ENCODE measurements around the gene PEX6. TPM values are rescaled to one million over a fixed set of nuclear protein-coding genes. Genes with fewer than 3 reads are reported as not detected.

Gene PEX6
- total RNA-seq, 1 donor from 2014 or later = 13.8 TPM

DNA sequence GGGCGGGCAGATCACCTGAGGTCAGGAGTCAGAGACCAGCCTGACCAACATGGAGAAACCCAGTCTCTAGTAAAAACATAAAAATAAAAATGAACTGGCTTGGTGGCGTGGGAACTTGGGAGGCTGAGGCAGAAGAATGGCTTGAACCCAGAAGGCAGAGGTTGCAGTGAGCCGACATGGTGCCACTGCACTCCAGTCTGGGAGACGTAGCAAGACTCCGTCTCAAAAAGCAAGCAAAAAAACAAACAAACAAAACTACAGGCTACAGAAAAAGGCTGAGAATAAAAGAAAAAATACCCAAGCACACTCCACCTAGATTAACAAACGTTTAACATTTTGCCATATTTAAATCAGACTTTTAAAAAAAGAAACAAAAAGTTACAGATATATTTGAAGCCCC lies 57.2 kb downstream of the PEX6 start:
- H3K27ac Mint-ChIP-seq (ENCODE audit: unreplicated experiment) = no peak overlapping the region
- no peaks in the 10 kb centered on the region for H3K4me1 Mint-ChIP-seq (ENCODE audit: low read depth, unreplicated experiment)
- TF ChIP-seq, protein P1, sequence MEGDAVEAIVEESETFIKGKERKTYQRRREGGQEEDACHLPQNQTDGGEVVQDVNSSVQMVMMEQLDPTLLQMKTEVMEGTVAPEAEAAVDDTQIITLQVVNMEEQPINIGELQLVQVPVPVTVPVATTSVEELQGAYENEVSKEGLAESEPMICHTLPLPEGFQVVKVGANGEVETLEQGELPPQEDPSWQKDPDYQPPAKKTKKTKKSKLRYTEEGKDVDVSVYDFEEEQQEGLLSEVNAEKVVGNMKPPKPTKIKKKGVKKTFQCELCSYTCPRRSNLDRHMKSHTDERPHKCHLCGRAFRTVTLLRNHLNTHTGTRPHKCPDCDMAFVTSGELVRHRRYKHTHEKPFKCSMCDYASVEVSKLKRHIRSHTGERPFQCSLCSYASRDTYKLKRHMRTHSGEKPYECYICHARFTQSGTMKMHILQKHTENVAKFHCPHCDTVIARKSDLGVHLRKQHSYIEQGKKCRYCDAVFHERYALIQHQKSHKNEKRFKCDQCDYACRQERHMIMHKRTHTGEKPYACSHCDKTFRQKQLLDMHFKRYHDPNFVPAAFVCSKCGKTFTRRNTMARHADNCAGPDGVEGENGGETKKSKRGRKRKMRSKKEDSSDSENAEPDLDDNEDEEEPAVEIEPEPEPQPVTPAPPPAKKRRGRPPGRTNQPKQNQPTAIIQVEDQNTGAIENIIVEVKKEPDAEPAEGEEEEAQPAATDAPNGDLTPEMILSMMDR (IDR thresholded peaks at IDR 0.05; ENCODE audit: partially characterized antibody, unreplicated experiment) = no peak
- H3K9me3 Mint-ChIP-seq (ENCODE audit: unreplicated experiment) = no peaks in the 10 kb centered on the region
- H3K27me3 Mint-ChIP-seq (ENCODE audit: unreplicated experiment) = peaks cover 2% of the 10 kb centered on the region
- H3K36me3 Mint-ChIP-seq (ENCODE audit: unreplicated experiment) = no peaks in the 10 kb centered on the region
- no peak for DNase-seq
- H3K4me3 Mint-ChIP-seq (ENCODE audit: unreplicated experiment) = no peak overlapping the region

DNA sequence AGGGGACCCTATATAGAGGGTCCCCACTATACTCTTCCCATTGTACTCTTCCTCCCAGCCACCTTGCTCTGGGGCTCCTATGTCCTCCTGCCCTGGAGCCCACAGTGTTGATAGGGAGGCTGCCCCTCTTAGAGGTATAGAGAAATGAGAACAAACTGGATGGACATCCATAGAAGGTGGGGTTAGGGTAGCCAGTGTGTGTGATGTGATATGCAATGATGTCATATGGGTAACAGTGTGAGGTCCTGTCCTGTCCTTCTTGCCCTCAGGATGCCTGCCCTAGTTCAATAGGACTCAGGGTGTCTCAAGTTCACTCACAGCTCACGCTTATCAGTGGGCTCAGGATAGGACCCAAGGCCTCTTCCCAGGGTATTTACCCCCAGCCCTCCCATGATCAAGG lies 62.7 kb downstream of the PEX6 start:
- TF ChIP-seq, protein P1 (IDR thresholded peaks at IDR 0.05; ENCODE audit: partially characterized antibody, unreplicated experiment) = no peak
- Mint-ChIP-seq H3K4me1 (ENCODE audit: low read depth, unreplicated experiment) (peaks cover under 1% of the 10 kb centered on the region), H3K27ac (ENCODE audit: unreplicated experiment) (no peak overlapping the region), H3K9me3 (ENCODE audit: unreplicated experiment) (no peaks in the 10 kb centered on the region), H3K27me3 (ENCODE audit: unreplicated experiment) (peaks cover 1% of the 10 kb centered on the region), H3K4me3 (ENCODE audit: unreplicated experiment) (no peak overlapping the region), H3K36me3 (ENCODE audit: unreplicated experiment) (no peaks in the 10 kb centered on the region)
- DNase-seq = no peak

DNA sequence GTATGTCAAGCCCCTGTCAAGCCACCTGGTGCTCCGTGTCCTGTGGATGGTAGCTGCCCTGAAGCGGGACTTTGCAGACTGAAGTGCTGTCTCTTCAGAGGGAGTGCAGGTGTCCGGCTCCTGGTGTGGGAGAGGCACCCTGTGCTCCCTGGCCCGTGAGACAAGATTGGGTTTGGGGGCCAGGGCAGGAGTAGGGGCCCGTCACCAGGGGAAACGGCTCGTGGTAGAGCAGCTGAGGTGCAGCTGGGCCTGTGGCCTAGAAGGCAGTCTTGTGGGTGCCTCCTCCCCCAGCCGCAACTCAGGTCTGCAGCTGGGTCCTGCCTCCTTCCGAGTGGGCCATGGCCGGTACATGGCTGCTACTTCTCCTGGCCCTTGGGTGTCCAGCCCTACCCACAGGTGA lies 63.2 kb downstream of the PEX6 start, which contains the start of gene PTCRA:
PTCRA (plus strand) TSS at position 322 of the 400 bp plus-strand sequence; CDS start at position 339, 17 bp downstream.
- no peak for DNase-seq
- Mint-ChIP-seq H3K27me3 (ENCODE audit: unreplicated experiment) (peaks cover 4% of the 10 kb centered on the region), H3K4me1 (ENCODE audit: low read depth, unreplicated experiment) (peaks cover 2% of the 10 kb centered on the region), H3K27ac (ENCODE audit: unreplicated experiment) (no peak within 1 kb of the TSS), H3K9me3 (ENCODE audit: unreplicated experiment) (no peaks in the 10 kb centered on the region), H3K36me3 (ENCODE audit: unreplicated experiment) (no peaks in the 10 kb centered on the region), H3K4me3 (ENCODE audit: unreplicated experiment) (no peak within 1 kb of the TSS)
- TF ChIP-seq, protein P1 (IDR thresholded peaks at IDR 0.05; ENCODE audit: partially characterized antibody, unreplicated experiment) = no peak

DNA sequence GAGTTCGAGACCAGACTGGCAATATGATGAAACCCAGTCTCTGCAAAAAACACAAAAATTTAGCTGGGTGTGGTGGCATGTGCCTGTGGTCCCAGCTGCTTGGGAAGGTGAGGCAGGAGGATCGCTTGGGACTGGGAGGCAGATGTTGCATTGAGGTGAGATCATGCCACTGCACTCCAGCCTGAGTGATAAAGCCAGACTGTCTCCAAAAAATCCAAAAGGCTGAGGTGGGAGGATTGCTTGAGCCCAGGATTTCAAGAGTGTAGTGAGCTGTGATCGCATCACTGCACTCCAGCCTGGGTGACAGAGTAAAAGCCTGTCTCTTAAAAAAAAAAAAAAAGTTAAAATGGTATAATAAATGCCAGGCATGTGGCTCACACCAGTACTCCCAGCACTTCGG lies 64.4 kb downstream of the PEX6 start:
- Mint-ChIP-seq H3K9me3 (ENCODE audit: unreplicated experiment) (no peaks in the 10 kb centered on the region), H3K36me3 (ENCODE audit: unreplicated experiment) (no peaks in the 10 kb centered on the region), H3K27ac (ENCODE audit: unreplicated experiment) (no peak overlapping the region), H3K27me3 (ENCODE audit: unreplicated experiment) (peaks cover 4% of the 10 kb centered on the region), H3K4me3 (ENCODE audit: unreplicated experiment) (no peak overlapping the region), H3K4me1 (ENCODE audit: low read depth, unreplicated experiment) (peaks cover 2% of the 10 kb centered on the region)
- TF ChIP-seq, protein P1 (IDR thresholded peaks at IDR 0.05; ENCODE audit: partially characterized antibody, unreplicated experiment) = no peak
- DNase-seq = no peak

Other genes starting within 250 kb of the PEX6 start
- 35.2 TPM for gene TBCC, start 233.1 kb downstream of the PEX6 start, total RNA-seq (ENCODE audit: unreplicated experiment)
- 11.0 TPM for gene BICRAL, start 197.1 kb downstream of the PEX6 start, total RNA-seq (ENCODE audit: unreplicated experiment)
- gene RPL7L1, start 99.6 kb downstream of the PEX6 start, total RNA-seq (ENCODE audit: unreplicated experiment) = 80.2 TPM
- gene PTCRA, start 63.1 kb downstream of the PEX6 start, total RNA-seq (ENCODE audit: unreplicated experiment) = not detected
- 36.8 TPM for gene CNPY3, start 49.7 kb downstream of the PEX6 start, total RNA-seq (ENCODE audit: unreplicated experiment)
- gene GNMT, start 18.4 kb downstream of the PEX6 start, total RNA-seq (ENCODE audit: unreplicated experiment) = 0.54 TPM
- gene PPP2R5D, start 5.4 kb upstream of the PEX6 start, total RNA-seq (ENCODE audit: unreplicated experiment) = 59.1 TPM
- gene MEA1, start 34.8 kb upstream of the PEX6 start, total RNA-seq (ENCODE audit: unreplicated experiment) = 42.7 TPM
- 119 TPM for gene KLHDC3, start 35.1 kb upstream of the PEX6 start, total RNA-seq (ENCODE audit: unreplicated experiment)
- gene RRP36, start 42.4 kb upstream of the PEX6 start, total RNA-seq (ENCODE audit: unreplicated experiment) = 109 TPM
- 43.3 TPM for gene CUL7, start 74.7 kb upstream of the PEX6 start, total RNA-seq (ENCODE audit: unreplicated experiment)
- 50.5 TPM for gene MRPL2, start 80.3 kb upstream of the PEX6 start, total RNA-seq (ENCODE audit: unreplicated experiment)
- 62.3 TPM for gene KLC4, start 80.5 kb upstream of the PEX6 start, total RNA-seq (ENCODE audit: unreplicated experiment)
- 166 TPM for gene PTK7, start 97.1 kb upstream of the PEX6 start, total RNA-seq (ENCODE audit: unreplicated experiment)
- 20.7 TPM for gene SRF, start 192.1 kb upstream of the PEX6 start, total RNA-seq (ENCODE audit: unreplicated experiment)
- 51.6 TPM for gene CUL9, start 203.0 kb upstream of the PEX6 start, total RNA-seq (ENCODE audit: unreplicated experiment)